ENCODE data around the gene LY6G6F.

DNA sequence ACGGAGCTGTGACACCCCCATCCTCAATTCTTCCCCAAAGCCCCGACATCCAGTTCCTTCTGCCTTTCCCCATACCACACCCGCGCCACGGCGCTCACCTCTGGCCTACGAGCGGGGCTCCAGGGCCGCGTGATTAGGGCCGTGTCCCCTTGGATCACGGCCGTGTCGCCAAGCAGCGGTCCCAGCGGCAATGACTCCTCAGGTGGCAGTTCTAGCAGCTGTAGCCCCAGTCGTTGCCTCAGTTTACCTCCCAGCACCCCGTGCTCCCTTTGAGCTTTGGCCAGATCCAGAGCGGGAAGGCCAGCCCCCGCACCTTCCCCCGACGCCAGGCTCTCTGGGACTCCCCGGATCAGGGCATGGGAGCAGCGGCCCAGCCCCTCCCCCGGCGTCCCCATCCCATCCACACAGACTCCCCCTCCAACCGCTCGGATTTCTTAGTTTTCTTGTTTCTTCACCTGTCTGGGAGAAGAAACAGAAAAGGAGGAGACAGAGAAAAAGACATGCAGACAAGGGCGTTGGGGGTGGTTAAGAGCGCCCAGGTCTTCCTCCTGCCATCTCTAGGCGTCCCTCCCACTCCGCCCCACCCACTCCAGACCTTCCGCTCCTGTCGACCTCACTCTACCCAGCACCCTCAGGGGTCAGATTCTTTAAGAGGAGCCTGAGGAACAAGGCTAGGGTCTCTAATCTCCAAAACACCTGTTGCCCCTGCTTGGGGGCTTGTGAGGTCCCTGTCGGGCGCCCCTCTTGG is 22.3 kb downstream of the LY6G6F start, which contains the start of gene DDAH2:
- TF ChIP-seq CTCF (IDR thresholded peaks at IDR 0.05) (peak in 3 of 7 experiments; percentile 29 to 69 (median 51)), POLR2A (IDR thresholded peaks at IDR 0.05) (no peak)
